GM18499 (cell line): ENCODE results near the gene PLEKHA5.
"Not testable (repeated sequence)": the region's sequence is repeated elsewhere in the genome, so short reads cannot be mapped to it uniquely, and the experiment has no call there.

ENCODE experiments used
- ATAC-seq: cut with Tn5 transposase; IDR thresholded peaks from one replicate; pipeline ENCODE4 v1.9.1; 2021; ENCODE audit warnings: moderate number of reproducible peaks; ENCODE audit not compliant: insufficient read depth, unreplicated experiment

The PLEKHA5 gene

GRCh38 chr12:19388131-19388549, 258.6 kb downstream of the PLEKHA5 start:
- ATAC-seq: no peak

- ATAC-seq: no peak
These were observed 260.6 kb downstream of the PLEKHA5 start for GRCh38 chr12:19390051-19390598.

GRCh38 chr12:19392644-19393043, 263.1 kb downstream of the PLEKHA5 start:
- ATAC-seq: not testable (repeated sequence)

- ATAC-seq: no peak
These were observed 264.9 kb downstream of the PLEKHA5 start for GRCh38 chr12:19394385-19394784.

- no peak for ATAC-seq
These were observed 268.0 kb downstream of the PLEKHA5 start for GRCh38 chr12:19397534-19397933.

GRCh38 chr12:19398376-19399363, 269.1 kb downstream of the PLEKHA5 start:
- ATAC-seq: no peak

- not testable (repeated sequence) for ATAC-seq
These were observed 271.2 kb downstream of the PLEKHA5 start for GRCh38 chr12:19400649-19401285.

- no peak for ATAC-seq
These were observed 272.7 kb downstream of the PLEKHA5 start for GRCh38 chr12:19402211-19402610.

- no peak for ATAC-seq
These were observed 273.4 kb downstream of the PLEKHA5 start for GRCh38 chr12:19402743-19403431.

- no peak for ATAC-seq
These were observed 274.8 kb downstream of the PLEKHA5 start for GRCh38 chr12:19404242-19404880.

GRCh38 chr12:19409376-19409775, 279.8 kb downstream of the PLEKHA5 start:
- ATAC-seq: no peak

- no peak for ATAC-seq
These were observed 280.7 kb downstream of the PLEKHA5 start for GRCh38 chr12:19410211-19410610.

GRCh38 chr12:19410629-19411185, 281.2 kb downstream of the PLEKHA5 start:
- no peak for ATAC-seq

GRCh38 chr12:19411234-19412204, 282.0 kb downstream of the PLEKHA5 start:
- ATAC-seq: no peak

GRCh38 chr12:19412844-19413243, 283.3 kb downstream of the PLEKHA5 start:
- no peak for ATAC-seq

- ATAC-seq: not testable (repeated sequence)
These were observed 284.0 kb downstream of the PLEKHA5 start for GRCh38 chr12:19413582-19413981.

- ATAC-seq: no peak
These were observed 286.0 kb downstream of the PLEKHA5 start for GRCh38 chr12:19415563-19415962.

- no peak for ATAC-seq
These were observed 289.6 kb downstream of the PLEKHA5 start for GRCh38 chr12:19419086-19419485.
